GM06990 (cell line): ENCODE measurements around the gene CRMP1.

ENCODE experiments used
- DNase-seq: peaks from one replicate; pipeline ENCODE4 v3.0.0-alpha.2; 2011; ENCODE audit not compliant: insufficient read length; ENCODE audit errors: extremely low read depth
- H3K27me3 ChIP-seq: replicated peaks from 2 replicates; pipeline ENCODE4 v1.6.0; 2011; ENCODE audit warnings: low read length; ENCODE audit not compliant: control insufficient read depth, insufficient read depth
- H3K36me3 ChIP-seq: 2 replicates; pipeline ENCODE4 v1.5.1; 2011; ENCODE audit warnings: low read length; ENCODE audit not compliant: control insufficient read depth, insufficient read depth
- H3K4me3 ChIP-seq: replicated peaks from 2 replicates; pipeline ENCODE4 v1.5.1; 2011; ENCODE audit warnings: low read depth, mild to moderate bottlenecking, control low read depth, low read length
- TF ChIP-seq, protein P1 (sequence below): IDR thresholded peaks from 2 replicates; pipeline ENCODE4 v1.5.1; 2011; ENCODE audit warnings: low read length, control low read depth, mild to moderate bottlenecking, inconsistent platforms; ENCODE audit not compliant: insufficient read depth, poor library complexity, severe bottlenecking

CRMP1 gene

GRCh38 chr4:5878359-5878758 is 14.5 kb downstream of the CRMP1 start:
- TF ChIP-seq, protein P1, sequence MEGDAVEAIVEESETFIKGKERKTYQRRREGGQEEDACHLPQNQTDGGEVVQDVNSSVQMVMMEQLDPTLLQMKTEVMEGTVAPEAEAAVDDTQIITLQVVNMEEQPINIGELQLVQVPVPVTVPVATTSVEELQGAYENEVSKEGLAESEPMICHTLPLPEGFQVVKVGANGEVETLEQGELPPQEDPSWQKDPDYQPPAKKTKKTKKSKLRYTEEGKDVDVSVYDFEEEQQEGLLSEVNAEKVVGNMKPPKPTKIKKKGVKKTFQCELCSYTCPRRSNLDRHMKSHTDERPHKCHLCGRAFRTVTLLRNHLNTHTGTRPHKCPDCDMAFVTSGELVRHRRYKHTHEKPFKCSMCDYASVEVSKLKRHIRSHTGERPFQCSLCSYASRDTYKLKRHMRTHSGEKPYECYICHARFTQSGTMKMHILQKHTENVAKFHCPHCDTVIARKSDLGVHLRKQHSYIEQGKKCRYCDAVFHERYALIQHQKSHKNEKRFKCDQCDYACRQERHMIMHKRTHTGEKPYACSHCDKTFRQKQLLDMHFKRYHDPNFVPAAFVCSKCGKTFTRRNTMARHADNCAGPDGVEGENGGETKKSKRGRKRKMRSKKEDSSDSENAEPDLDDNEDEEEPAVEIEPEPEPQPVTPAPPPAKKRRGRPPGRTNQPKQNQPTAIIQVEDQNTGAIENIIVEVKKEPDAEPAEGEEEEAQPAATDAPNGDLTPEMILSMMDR, result no peak
- no peak for DNase-seq

DNA sequence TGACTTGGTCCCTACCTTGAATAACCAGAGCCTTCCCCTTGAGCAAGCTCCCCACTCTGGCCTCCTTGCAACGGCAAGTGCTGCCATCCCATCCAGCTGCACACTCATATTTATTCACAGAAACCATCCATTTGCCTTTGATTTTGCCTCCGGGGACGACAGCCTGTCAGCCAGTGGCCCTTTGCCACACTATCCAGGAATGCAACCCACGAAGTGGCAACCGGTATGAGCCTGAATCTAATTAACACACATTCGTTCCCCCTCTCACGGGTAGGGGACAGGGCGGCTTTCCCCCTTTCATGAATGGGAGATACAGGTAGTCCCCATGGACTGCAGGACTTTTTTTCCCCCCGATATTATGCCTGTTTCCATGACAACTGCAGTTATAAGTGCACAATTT is 15.5 kb downstream of the CRMP1 start:
- Histone ChIP-seq H3K36me3 (no peaks in the 10 kb centered on the region), H3K27me3 (no peaks in the 10 kb centered on the region), H3K4me3 (no peak overlapping the region)
- TF ChIP-seq, protein P1, result no peak
- no peak for DNase-seq

More at GRCh38 chr4:5878359-5878758, 14.5 kb downstream of the CRMP1 start:
- no peaks in the 10 kb centered on the region for H3K36me3 ChIP-seq
- H3K4me3 ChIP-seq, result no peak overlapping the region
- no peaks in the 10 kb centered on the region for H3K27me3 ChIP-seq

DNA sequence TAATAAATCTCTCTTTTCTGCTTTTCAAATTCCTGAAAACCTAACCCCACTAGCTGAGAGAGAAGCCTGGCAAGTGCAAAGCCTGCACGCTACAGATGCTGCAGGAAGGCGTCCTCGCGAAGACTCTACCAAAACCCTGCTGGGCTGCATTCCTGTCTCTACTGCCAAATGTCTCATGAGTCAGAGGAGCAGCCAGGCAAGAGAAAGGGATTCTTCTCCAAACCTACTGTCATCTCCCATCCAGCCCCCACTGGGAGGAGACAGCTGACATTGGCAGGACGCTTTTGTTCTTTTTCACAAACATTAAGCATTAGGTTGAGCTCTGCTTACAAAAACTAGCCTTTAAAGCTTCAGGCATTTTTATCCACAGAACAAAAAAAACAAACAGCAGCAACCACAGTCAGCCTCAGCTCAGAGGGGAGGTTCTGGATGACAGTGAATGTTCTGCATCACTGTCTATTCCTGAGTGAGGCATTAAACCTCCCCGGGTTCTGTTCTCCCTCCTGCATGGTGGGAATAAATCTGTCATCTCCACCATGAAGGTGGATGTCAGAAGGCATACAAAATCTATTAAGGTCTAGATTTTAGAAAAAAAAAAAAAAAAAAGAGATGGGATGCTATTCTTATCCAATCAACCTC is 18.0 kb downstream of the CRMP1 start:
- Histone ChIP-seq H3K36me3 (no peaks in the 10 kb centered on the region), H3K27me3 (no peaks in the 10 kb centered on the region; the same call in 1 of the 2 replicates), H3K4me3 (no peak overlapping the region)
- DNase-seq, result no peak
- TF ChIP-seq, protein P1, result no peak

GRCh38 chr4:5870701-5871100 is 22.2 kb downstream of the CRMP1 start:
- TF ChIP-seq, protein P1, result no peak
- Histone ChIP-seq H3K27me3 (no peaks in the 10 kb centered on the region; the same call in 1 of the 2 replicates), H3K4me3 (no peak overlapping the region), H3K36me3 (no peaks in the 10 kb centered on the region)
- DNase-seq, result no peak

GRCh38 chr4:5869966-5870619 is 22.8 kb downstream of the CRMP1 start:
- Histone ChIP-seq H3K27me3 (no peaks in the 10 kb centered on the region; the same call in 1 of the 2 replicates), H3K4me3 (no peak overlapping the region), H3K36me3 (no peaks in the 10 kb centered on the region)
- TF ChIP-seq, protein P1, result no peak
- DNase-seq, result no peak
